HG03558 (cell line): ENCODE measurements around the gene OSBPL10.

Experiments
- ATAC-seq: cut with Tn5 transposase; IDR thresholded peaks from one replicate; pipeline ENCODE4 v1.9.1; 2021; ENCODE audit warnings: moderate number of reproducible peaks; ENCODE audit not compliant: unreplicated experiment; ENCODE audit errors: extremely low read depth

The OSBPL10 gene

DNA sequence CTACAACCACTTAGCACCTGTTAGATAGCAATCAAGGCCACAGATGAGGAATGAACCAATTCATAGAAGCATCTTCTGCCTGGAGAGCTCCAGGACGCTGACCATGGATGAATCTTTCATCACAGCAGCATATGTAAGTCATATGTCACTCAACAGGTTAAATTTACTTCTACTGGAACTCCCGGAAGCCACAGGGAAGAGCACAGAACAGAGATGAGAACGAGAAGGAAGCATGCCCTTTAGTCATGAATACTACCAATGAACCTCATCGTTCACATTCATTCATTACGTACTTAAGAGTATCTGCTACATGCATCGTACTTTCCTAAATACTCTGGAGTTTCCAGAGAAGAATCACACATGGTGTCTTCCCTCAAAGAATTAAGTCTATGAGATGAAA is 255.5 kb downstream of the OSBPL10 start:
- no peak for ATAC-seq

DNA sequence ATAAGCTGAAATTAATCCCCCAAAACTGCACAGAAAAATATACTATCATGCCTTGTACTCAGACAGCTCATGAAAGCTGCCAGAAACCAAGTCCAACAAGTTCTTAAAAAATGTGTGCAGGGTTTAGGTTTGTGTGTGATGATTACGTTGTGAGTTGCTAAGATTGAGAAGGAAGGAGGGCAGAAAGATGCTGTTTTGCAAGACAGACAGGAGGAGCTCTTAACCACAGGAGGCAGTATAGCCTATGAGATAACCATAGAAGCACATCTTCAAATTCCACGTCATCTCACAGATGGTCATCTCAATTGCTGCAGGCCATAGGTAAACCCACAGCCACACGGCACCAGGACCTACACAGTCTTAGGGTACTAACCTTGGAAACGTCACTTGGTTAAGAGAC is 256.4 kb downstream of the OSBPL10 start:
- ATAC-seq: no peak

DNA sequence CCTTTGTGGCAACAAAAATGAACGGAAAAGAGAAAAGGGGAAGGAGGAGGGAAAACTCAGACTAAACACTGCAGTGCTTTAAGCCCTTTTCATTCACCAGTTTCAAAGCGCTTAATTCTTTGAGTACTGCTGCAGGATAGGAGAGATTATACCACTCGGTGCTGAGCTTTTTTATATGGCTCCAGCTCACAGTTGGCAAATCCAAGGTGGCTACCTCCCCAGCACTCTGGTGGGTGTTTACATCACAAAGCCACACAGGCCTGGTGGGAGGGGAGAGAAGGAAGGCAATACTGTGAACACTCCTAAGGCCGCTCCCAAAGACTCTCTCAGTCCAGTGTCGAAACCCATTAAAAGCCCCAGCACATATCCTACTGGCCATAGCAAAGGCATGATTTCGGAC is 256.9 kb downstream of the OSBPL10 start:
- no peak for ATAC-seq

GRCh38 chr3:31723701-31724100 is 257.4 kb downstream of the OSBPL10 start:
- ATAC-seq: no peak

DNA sequence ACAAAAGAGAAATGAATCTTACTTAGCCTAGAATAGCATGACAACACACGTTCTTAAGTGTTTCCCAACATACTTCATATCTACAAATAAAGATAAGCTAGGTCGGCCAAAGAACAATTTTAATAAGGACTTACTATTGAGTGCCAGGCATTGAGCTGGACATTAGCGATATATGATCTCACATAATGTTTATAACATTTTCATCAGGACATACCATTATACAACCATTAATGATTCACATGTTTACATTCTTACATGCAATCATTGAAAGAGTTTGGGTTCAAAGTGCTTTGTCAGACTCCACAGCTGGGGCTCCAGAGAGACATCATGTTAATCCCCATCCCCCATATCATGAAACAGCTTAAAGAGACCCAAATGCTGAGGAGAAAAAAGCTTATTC is 259.4 kb downstream of the OSBPL10 start:
- ATAC-seq: no peak

GRCh38 chr3:31714495-31715280 is 266.4 kb downstream of the OSBPL10 start:
- ATAC-seq: no peak

DNA sequence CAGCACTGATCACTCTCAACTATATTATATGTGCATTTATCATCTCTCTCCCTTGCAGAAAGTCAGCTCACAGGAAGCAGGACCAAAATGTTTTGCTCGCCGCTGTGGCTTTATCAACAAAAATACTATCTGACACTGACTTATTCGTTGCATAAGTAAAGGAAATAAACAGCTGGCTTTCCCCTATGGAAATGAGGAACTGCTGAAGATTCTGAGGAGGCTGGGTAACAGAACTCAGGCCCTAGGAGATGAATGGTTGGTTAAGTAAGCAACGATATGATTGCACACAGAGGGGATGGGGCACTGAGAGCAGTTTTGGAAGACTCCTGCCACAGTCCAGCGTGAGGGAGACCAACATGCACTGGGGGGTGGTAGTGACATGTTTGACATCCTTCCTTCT is 267.2 kb downstream of the OSBPL10 start:
- no peak for ATAC-seq

- ATAC-seq: no peak
Measured at GRCh38 chr3:31710123-31710803, 270.8 kb downstream of the OSBPL10 start.

- no peak for ATAC-seq
Measured at GRCh38 chr3:31709526-31709925, 271.5 kb downstream of the OSBPL10 start.

GRCh38 chr3:31709005-31709404 is 272.1 kb downstream of the OSBPL10 start:
- ATAC-seq: no peak

- ATAC-seq: no peak
Measured at GRCh38 chr3:31707286-31707685, 273.8 kb downstream of the OSBPL10 start.

- no peak for ATAC-seq
Measured at GRCh38 chr3:31705736-31706135, 275.3 kb downstream of the OSBPL10 start.

- ATAC-seq: no peak
Measured at GRCh38 chr3:31704591-31705179, 276.4 kb downstream of the OSBPL10 start.

GRCh38 chr3:31704156-31704555 is 276.9 kb downstream of the OSBPL10 start:
- no peak for ATAC-seq

DNA sequence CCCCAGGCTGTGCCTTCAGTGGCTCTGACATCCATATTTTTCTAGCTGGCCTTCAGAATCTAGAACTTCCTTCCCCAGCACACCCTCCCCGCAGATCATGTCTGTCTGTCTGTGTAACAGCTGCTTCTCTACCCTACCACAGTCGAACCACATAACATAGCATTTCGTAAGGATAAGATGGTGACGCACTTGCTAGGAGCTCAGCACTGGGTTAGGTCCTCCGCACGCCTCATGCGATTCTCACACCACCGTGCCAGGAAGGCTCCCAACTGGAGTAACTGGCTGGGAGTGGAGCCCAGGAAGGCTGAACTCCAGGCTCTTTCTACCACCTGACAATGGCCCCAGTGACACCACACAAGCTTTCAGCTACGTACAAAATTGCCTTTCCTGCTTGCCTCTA is 279.8 kb downstream of the OSBPL10 start:
- ATAC-seq: no peak

DNA sequence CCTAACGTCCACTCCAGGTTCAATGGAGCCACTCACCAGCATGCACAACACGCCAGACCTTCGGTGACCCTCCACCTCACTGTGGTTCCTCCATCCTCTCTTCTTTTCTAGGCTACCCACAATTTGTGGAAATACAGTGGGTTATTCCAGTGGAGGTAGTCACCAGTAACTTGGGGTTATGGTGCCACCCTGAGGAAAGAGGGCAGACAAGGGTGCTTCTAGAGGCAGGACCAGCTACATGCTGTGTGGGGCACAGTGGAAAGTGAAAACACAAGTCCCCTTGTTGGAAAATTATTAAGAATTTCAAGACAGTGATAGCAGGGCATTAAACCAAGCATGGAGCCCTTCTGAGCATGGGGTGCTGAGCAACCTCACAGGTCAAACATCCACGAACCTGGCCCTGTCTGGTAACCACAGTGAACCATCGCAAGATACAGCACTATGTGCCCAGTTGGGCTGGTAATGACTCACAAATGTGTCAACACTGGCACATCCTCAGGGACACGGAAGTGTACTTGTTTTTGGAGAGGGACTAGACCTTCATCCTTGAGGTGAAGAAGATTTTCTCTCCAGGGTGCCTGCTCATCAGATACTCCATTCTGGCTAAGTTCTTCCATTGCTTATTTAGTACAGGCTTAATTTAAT is 281.6 kb downstream of the OSBPL10 start:
- ATAC-seq: no peak

- no peak for ATAC-seq
Measured at GRCh38 chr3:31696815-31697548, 284.1 kb downstream of the OSBPL10 start.

DNA sequence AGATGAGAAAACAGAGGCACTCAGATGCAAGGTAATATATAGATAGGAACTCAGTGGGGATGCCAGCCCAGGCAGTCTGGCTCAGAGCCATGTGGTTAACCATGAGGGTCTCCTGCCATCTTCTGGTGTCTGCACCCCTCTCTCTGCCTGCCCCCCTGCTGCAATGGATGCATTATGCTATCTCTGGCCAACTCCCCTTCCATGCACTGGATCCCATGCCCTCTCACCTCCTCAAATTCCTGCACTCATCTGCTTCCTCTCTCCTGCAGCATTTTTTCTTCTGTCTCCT is 285.1 kb downstream of the OSBPL10 start:
- ATAC-seq: no peak

GRCh38 chr3:31695280-31696008 is 285.6 kb downstream of the OSBPL10 start:
- ATAC-seq: no peak

GRCh38 chr3:31693346-31693745 is 287.7 kb downstream of the OSBPL10 start:
- no peak for ATAC-seq
